Brain microvascular endothelial cell (primary cell): ENCODE data around the gene RBM17.

ENCODE experiments used
- DNase-seq: peaks from one replicate; pipeline ENCODE4 v3.0.0-alpha.2; 2020
- H3K27ac ChIP-seq: fragments of 250-450 bp; sonication (Bioruptor Pico); 2 replicates; pipeline ENCODE4 v1.5.1; 2020; ENCODE audit warnings: mild to moderate bottlenecking, moderate library complexity
- H3K27me3 ChIP-seq: fragments of 250-450 bp; sonication (Bioruptor Pico); replicated peaks from 2 replicates; pipeline ENCODE4 v1.5.1; 2020; ENCODE audit warnings: mild to moderate bottlenecking
- H3K36me3 ChIP-seq: fragments of 250-450 bp; sonication (Bioruptor Pico); replicated peaks from 2 replicates; pipeline ENCODE4 v1.5.1; 2020; ENCODE audit warnings: mild to moderate bottlenecking
- H3K4me3 ChIP-seq: 2 replicates; pipeline ENCODE4 v1.5.1; 2011; ENCODE audit warnings: low read depth, mild to moderate bottlenecking, control low read depth, low read length, moderate library complexity
- CTCF ChIP-seq: IDR thresholded peaks from 2 replicates; pipeline ENCODE4 v1.5.1; 2011; ENCODE audit warnings: low read depth, mild to moderate bottlenecking, moderate library complexity, low read length, control low read depth, inconsistent platforms; ENCODE audit errors: missing control alignments
- in situ Hi-C: cut with HindIII; loops from 2 replicates; pipeline ENCODE4 v1.10.0; 2017; ENCODE audit warnings: low sequenced_read_pairs, low pct_ligation_motif_present

RBM17 gene

GRCh38 chr10:6067457-6067856 lies 21.4 kb upstream of the RBM17 start:
- no peak for DNase-seq
- Histone ChIP-seq H3K27me3 (no peaks in the 10 kb centered on the region), H3K27ac (no peak overlapping the region), H3K4me3 (no peak overlapping the region), H3K36me3 (no peaks in the 10 kb centered on the region)
- in situ Hi-C loops, result no loop called here
- no peak for TF ChIP-seq CTCF

GRCh38 chr10:6068006-6068405 lies 20.8 kb upstream of the RBM17 start:
- Histone ChIP-seq H3K36me3 (no peaks in the 10 kb centered on the region), H3K4me3 (no peak overlapping the region), H3K27ac (no peak overlapping the region), H3K27me3 (no peaks in the 10 kb centered on the region)
- DNase-seq, result no peak
- no peak for TF ChIP-seq CTCF
- in situ Hi-C loops, result no loop called here

- in situ Hi-C loops, result no loop called here
- DNase-seq, result no peak
- Histone ChIP-seq H3K27ac (no peak overlapping the region), H3K36me3 (no peaks in the 10 kb centered on the region), H3K27me3 (no peaks in the 10 kb centered on the region), H3K4me3 (no peak overlapping the region)
- TF ChIP-seq CTCF, result no peak
Measured at GRCh38 chr10:6068422-6068821, 20.4 kb upstream of the RBM17 start.

GRCh38 chr10:6069081-6069931 lies 19.5 kb upstream of the RBM17 start:
- no peaks in the 10 kb centered on the region for H3K27me3 ChIP-seq
- in situ Hi-C loops, result no loop called here
- DNase-seq, result no peak
- no peak overlapping the region for H3K27ac ChIP-seq
- no peaks in the 10 kb centered on the region for H3K36me3 ChIP-seq
- no peak for TF ChIP-seq CTCF
- no peak overlapping the region for H3K4me3 ChIP-seq

- no peak for TF ChIP-seq CTCF
- no peak overlapping the region for H3K4me3 ChIP-seq
- no peak for DNase-seq
- no peaks in the 10 kb centered on the region for H3K36me3 ChIP-seq
- in situ Hi-C loops, result no loop called here
- H3K27me3 ChIP-seq, result no peaks in the 10 kb centered on the region
- H3K27ac ChIP-seq, result no peak overlapping the region
Measured at GRCh38 chr10:6070660-6071059, 18.2 kb upstream of the RBM17 start.
